Femur (tissue), 1 donor: ENCODE results near the gene VMAC.
"Not testable (repeated sequence)": the region's sequence is repeated elsewhere in the genome, so short reads cannot be mapped to it uniquely, and the experiment has no call there.

Experiments used
- DNase-seq: peaks from one replicate; pipeline ENCODE4 v3.0.0-alpha.2; 2017

Gene VMAC

DNA sequence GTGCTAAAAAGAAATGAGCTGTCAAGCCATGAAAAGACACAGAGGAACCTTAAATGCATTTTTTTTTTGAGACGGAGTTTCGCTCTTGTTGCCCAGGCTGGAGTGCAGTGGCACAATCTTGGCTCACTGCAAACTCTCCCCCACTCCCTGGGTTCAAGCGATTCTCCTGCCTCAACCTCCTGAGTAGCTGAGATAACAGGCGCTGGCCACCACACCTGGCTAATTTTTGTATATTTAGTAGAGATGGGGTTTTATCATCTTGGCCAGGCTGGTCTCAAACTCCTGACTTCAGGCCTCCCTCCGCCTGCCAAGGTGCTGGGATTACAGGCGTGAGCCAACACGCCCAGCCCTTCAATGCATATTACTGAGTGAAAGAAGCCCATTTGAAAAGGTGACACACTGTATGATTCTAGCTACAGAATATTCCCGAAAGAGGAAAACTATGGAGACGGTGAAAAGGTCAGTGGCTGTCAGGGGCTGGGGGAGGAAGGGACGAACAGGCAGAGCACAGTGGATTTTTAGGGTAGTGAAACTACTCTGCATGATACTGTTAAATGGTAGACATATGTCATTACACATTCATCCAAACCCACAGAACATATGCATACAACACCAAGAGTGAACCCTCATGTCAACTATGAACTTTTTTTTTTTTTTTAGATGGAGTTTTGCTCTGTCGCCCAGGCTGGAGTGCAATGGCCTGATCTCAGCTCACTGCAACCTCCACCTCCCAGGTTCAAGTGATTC lies 20.4 kb upstream of the VMAC start:
- not testable (repeated sequence) for DNase-seq

- no peak for DNase-seq
Observed at GRCh38 chr19:5889288-5889971, 15.2 kb upstream of the VMAC start.

DNA sequence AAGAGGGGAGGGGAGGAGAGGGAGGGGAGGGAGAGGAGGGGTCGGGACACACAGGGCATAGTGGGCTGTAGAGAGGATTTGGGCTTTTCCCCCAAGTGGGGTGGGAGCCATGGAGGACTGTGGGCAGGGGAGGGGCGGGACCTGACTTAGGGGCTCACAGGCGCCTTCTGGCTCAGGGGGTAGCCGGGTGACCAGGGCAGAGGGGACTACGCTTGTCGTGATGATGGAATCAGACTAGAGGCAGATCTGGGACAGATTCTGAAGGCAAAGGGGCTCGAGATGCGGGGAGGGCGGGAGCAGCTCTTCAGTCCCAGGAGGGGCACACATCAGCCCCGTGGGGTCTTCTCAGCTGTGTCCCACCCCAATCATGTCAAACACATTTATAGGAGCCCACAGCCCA lies 14.6 kb upstream of the VMAC start:
- no peak for DNase-seq

- DNase-seq, result peak; percentile 38
Observed at GRCh38 chr19:5891572-5891937, 13.1 kb upstream of the VMAC start.

DNA sequence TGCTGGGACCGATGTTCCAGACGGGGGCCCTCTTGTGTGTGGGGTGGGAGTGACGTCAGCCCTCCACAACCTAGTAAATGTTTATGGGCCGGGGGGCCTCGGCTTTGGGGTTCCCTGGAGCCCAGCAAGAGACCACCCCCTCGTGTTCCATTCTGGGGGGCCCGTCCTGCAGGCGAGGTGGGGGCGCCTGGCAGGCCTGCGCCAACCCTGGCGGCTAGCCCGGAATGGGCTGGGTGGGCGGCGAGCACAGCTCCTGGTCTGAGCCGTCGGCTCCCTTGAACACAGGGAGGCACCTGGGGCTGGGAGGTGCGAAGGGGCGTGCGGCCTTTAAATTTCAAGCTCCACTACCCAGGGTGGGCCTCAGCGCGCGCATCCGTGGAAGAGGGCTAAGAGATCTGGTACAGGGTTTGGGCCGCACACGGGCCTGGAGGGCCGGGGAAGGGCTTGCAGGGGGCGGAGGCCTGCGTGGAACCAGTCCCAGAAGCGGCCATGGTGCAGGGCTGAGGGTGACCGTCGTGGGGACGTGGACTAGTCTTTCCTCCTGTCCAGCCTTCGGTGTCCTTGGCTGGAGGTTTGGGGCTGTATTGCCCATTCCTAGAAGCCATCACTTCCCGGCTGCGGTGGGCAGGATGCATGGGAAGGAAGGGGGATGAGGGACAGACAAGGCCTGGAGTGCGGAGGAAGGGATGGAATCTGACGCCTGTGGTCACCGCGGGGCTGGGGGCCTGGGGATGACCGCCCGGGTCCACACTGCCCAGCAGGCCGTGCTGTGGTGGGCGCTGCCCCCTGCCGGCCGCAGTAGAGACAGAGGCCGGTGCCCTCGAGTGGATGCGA lies 12.5 kb upstream of the VMAC start:
- DNase-seq, result peak; percentile 64

GRCh38 chr19:5892772-5893275 lies 11.8 kb upstream of the VMAC start:
- no peak for DNase-seq

DNA sequence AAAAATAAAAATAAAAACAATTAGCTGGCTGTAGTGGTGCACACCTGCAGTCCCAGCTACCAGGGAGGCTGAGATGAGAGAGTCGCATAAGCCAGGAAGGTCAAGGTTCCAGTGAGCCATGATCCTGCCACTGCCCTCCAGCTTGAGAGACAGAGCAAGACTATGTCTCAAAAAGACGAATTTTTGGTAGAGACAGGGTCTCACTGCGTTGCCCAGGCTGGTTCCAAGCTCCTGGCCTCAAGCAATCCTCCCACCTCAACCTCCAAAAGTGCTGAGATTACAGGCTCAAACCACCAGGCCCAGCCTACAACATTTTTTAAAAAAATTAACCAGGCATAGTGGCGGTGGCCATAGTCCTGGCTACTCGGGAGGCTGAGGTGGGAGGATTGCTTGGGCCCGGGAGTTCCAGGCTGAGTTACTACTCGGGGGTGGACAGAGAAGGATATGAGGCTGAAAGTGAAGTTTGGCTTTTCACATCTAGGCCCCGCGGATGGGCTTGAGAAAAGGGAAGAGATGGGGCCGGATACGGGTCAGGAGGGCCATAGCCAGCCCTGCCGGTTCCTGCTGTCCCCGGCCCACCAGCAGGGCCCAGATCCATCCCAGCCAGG lies 11.3 kb upstream of the VMAC start:
- DNase-seq, result no peak

DNA sequence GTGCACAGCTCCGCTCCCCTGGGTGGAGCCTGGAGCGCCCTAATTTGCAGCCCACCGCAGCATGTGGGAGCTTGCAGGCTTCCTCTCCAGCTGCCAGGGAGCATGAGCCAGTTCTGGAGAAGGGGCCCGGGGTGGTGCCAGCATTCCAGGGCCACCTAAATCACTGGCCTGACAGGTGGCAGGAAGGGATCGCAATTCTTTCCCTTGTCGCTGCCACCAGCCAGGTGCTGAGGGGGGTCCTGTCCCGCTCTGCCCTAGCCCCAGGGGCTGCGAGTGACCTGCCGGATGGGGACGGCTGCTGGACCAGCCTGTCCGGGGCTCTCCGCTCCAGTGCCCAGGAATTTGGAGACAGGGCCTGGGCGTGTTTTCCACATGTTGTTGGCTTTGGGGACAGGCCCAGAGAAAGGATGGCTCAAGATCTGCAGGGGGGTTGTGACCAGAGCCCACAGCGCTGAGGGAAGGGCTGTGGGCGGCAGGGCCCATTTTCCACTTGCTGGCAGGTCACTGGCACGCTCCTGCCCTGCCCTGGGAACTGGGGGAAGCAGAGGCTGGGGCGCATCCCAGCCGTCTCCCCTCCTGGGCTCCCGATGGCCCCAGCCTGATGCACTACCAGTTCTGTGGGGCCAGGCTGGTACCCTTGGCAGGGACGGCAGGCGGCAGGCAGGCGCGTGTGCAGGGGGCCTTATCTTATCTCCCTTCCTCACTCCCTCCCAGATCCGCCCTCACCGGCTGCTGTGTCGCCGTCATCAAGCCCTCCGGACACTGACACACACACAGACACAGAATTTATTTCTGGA lies 10.6 kb upstream of the VMAC start:
- peak; percentile 63 for DNase-seq

DNA sequence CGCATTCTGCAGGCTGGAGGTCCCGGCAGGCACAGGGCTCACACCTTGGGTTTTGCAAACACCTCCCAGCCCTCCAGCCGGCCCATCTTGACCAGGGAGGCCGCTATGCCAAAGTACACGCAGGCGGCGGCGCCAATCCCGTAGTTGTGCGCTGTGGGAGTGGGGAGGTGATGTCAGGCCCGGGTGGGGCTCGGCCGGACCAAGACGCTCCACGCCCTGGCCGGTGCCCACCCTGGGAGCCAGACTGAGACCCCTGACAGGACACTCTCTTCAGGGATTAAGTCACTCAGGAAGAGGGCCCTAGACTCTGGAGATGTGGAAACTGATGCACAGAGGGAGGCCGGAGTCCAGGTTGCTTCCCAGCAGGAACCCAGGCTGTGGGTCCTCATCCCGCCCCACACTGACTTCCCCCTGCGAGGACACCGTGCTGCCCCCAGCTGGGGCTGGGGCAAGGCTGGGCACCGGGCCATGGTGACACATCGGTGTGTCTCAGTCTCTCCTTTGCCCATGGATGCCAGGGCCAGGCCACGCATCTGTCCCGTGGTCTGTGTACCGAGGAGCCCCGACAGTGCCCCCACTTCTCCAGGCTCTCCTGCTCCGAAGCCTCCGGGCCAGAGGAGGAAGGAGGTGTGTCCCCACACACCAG lies 9.8 kb upstream of the VMAC start:
- DNase-seq, result no peak

DNA sequence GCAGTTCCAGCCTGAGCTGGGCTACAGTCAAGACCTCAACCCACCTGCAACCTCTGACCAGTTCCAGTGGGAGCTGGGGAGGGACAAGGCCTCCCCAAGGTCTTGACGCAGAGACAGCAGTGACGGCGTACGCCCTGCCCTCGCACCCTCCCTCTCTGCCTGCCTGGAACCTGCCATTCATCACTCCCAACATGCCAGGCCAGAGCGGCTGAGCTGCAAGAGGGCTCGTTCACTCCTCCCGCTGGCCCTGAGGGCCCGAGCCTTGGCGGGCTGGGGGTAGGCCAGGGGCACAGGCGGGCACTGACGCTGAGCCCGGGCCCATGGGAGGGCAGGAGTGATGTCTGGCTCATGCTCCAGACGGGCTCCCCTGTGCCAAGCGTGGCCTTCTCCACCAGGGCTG lies 9.3 kb upstream of the VMAC start:
- no peak for DNase-seq

- no peak for DNase-seq
Observed at GRCh38 chr19:5895890-5896289, 8.8 kb upstream of the VMAC start.

GRCh38 chr19:5896365-5897076 lies 8.2 kb upstream of the VMAC start:
- no peak for DNase-seq

DNA sequence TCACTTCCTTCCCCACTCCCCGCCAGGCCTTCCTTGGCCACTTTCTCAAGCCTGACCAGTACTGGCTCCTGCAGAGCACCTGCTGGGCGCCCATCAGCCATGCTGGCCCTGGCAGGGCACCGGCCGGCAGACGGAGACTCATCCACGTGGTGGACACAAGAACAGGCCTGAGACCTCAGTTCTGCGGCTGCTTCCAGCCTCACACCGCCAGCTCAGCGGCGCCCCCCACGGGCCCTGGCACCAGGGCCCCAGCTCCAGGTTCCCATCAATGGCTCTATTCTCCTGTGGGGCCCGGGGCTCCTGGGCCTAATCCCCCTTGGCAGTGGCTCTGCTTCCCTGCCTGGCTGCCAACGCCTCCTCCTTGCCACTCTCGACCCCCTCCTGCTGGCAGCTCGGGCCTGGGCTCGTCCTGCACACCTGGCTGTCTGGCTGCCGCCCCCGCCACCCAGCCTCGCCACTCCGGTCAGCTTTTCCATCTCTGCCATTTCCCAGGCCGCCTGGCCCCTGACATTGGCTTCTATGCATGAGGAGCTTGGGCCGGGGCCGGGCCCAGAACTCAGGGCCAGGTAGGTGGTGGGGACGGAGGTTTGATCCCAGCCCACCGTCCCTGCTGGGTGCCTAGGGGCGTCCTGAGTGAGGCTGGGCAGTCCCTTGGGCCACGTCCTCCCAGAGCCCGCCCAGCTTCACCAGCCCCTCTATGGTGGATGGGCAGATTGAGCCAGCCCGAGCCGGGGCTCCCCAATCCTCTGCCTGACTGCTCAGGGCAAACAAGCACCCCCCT lies 7.3 kb upstream of the VMAC start:
- DNase-seq, result no peak

DNA sequence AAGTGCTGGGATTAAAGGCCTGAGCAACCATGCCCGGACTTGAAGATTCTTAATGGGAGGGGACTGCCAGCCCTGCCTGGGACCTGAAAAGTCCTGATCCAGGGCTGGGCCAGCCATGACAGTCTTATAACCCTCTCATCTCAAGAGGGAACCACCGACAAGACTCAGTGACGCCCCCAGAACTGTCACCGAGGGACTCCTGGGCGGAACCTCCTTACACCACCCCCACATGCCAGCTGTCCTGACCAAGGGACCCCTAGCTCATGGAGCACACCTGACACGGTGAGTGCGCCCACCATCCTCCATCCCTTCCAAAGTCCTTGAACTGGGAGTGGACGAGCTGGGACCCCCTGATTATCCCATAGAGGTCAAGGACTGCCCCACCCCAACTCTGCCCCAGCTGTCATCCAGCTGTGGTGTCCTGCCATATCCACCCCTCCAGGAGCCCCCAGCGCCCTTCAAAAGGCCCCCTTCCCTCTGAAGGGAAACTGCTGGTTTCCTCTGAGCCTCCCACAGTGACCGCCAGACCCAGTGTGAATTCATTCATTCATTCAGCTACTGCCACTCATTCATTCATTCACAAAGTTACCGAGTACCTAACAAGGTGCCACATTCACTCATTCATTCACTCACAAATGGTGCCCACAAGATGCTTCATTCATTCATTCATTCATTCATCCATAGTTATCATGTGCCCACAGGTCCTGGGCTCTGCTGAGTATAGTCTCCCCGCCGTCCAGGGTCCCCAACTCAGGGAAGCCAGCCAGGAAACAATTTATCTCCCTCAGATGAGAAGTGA lies 4.7 kb upstream of the VMAC start:
- no peak for DNase-seq

DNA sequence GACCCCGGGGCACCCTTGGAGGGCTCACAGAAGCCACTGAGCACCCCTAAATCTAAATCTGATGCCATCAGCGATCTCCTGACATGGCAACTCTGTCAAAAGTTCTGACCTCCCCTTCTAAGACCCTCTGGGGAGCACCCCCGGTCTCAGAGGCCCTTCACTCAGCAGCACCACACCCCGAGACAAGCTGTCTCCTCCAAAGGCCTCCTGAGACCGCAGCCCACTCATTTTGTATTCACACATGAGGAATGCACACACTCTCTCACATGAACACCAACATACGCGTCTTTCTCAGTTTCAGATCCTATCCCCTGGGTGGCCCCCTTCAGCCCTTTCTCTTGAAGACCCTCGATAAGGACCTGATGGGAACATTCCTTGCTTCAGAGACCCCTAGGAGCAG lies 3.7 kb upstream of the VMAC start:
- no peak for DNase-seq

DNA sequence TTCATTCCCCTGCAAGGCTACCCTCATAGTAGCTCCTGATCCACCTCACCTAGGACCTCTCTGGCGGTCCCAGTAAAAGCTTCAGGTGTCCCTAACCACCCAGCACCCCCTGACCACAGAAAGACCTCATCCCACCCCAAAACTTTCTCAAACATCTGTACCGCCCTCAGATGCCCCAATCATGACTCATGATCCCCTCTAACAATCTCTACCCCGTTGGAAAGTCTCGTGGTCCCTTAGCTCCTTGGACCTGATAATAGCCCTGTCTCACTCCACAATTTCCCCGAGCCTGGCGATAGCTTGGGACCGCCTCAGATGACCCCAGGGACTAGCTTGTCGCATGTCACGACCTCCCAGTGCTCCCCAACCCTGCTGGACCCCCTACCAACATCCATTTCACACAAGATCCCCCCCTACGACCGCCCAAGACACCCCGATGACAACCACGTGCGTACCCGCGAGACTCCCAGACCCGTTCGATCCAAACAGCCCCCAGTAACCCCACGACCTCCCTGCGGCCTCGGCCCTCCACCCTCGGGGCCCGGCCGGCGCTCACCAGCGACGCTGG lies 1.5 kb upstream of the VMAC start:
- no peak for DNase-seq

DNA sequence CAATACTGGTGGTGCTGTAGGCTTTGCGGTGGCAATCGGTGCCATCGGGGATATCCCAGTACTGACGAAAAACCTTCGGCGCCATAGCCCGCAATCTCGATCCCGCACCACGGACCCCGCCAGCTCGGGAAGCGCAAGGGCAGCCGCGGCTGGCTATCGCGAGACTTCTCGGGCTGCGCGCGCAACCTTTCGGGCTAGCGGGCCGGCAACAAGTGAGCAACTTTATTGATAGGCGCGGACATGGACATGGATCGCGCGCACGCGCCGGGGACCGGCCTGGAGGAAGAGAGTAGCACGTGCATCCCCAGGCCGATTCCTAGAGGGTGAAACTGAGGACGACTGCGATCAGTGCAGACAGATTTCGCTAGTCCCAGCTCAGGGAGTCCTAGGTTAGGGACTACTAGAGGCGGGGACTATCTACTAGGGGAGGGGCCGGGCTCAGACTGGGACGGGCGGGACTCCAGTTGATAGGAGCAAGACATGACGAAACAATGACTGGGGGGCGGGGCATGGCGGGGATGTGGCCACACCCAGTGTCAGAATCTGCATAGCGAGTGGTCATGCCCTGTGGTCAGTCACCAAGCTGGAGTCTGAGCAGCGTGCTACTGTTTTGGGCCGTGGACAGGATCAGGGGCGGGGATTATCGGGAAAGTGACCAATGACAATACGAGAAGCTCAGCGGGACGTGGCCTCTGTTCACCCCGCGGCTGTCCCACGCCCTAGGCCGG lies 884 bp upstream of the VMAC start, which contains the start of gene NDUFA11:
Gene NDUFA11 (minus strand): TSS at position 167 of the 728 bp plus-strand sequence. CDS start 82 bp downstream, at position 85.
- peak; percentile 98 for DNase-seq

DNA sequence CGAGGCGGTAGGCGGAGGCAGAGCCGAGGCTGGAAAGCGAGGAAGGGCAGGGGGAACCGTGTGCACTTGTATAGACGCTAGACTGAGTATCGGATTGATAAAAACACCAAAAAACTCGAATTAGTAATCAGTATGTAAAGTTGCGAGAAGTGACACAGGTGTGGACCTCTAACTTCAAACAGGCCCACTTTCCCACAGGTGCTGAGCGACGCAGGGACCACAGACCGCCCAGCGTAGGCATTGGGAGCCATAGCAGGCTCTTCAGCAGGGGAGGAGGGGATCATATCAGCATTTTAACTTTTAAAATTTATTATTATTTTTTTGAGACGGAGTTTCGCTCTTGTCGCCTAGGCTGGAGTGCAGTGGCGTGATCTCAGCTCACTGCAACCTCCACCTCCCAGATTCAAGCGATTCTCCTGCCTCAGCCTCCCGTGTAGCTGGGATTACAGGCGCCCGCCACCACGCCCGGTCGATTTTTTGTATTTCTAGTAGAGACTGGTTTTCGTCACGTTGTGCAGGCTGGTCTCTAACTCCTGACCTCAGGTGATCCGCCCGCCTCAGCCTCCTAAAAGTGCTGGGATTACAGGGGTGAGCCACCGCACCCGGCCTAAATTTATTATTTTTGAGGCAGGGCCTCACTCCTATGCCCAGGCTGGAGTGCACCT lies 574 bp downstream of the VMAC start:
- DNase-seq, result no peak
